HG03460 (cell line): ENCODE results near the gene LGALS13.

Experiments
- ATAC-seq: cut with Tn5 transposase; IDR thresholded peaks from one replicate; pipeline ENCODE4 v1.9.1; 2021; ENCODE audit not compliant: unreplicated experiment

The LGALS13 gene, protein sequence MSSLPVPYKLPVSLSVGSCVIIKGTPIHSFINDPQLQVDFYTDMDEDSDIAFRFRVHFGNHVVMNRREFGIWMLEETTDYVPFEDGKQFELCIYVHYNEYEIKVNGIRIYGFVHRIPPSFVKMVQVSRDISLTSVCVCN

GRCh38 chr19:39602224-39602623 lies at the start of gene LGALS13:
Gene LGALS13, plus strand, starts transcription at chr19:39602524. Its CDS starts 45 bp downstream, at chr19:39602569.
- no peak for ATAC-seq

GRCh38 chr19:39553082-39553652 lies 49.2 kb upstream of the LGALS13 start:
- ATAC-seq: no peak

DNA sequence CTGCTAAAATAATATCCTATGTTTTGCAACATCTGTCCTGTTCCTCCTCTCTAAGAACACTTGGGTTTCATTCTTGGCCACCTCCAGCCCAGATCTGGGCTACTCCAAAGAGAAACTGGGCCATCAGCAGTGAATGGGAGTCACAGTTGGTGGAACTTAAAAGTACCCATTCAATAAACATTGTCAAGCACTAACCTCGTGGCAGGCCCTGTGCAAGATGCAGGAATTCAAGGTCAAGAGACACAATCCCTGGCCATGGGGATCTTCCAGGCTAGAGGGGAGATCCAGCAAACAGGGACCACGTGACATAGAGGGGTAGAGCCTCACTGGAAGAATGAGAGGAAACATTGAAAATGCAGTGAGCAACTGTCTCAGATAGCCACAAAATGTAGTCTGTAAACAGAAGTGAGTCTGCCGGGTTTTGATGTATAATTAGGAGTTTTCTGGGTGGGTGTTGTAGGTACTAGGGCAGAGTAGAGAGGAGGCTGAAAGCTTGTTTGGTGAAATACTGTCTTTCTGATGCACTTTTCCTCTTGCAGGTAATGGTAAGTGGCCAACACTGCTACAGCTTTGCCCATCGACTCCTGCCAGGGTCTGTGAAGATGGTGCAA lies 47.5 kb upstream of the LGALS13 start:
- no peak for ATAC-seq

DNA sequence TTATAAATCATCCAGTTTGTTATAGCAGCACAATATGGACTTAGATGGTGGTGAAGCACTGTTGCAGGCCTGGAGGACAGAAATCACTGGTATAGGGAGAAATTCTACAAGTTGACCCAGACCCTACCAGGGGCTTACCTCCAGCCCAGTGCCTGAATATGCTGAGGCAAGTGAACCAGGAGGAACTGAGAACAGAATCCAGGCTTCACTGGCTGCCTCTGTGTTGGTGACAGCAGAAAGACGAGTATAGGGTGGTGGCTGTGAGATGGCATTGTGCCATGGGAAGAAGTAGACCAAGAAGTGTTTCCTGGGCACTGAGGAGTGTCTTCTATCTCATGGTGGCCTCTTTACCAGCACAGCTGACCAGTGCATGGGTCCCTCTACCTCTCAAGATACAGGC lies 46.4 kb upstream of the LGALS13 start:
- ATAC-seq: no peak

- no peak for ATAC-seq
These were observed 44.3 kb upstream of the LGALS13 start for GRCh38 chr19:39557811-39558623.

GRCh38 chr19:39558624-39559117 lies 43.7 kb upstream of the LGALS13 start:
- no peak for ATAC-seq

GRCh38 chr19:39563408-39563807 lies 38.9 kb upstream of the LGALS13 start:
- no peak for ATAC-seq

- no peak for ATAC-seq
These were observed 36.3 kb upstream of the LGALS13 start for GRCh38 chr19:39566064-39566463.

GRCh38 chr19:39568604-39569003 lies 33.7 kb upstream of the LGALS13 start:
- ATAC-seq: no peak

GRCh38 chr19:39582442-39582841 lies 19.9 kb upstream of the LGALS13 start:
- no peak for ATAC-seq

DNA sequence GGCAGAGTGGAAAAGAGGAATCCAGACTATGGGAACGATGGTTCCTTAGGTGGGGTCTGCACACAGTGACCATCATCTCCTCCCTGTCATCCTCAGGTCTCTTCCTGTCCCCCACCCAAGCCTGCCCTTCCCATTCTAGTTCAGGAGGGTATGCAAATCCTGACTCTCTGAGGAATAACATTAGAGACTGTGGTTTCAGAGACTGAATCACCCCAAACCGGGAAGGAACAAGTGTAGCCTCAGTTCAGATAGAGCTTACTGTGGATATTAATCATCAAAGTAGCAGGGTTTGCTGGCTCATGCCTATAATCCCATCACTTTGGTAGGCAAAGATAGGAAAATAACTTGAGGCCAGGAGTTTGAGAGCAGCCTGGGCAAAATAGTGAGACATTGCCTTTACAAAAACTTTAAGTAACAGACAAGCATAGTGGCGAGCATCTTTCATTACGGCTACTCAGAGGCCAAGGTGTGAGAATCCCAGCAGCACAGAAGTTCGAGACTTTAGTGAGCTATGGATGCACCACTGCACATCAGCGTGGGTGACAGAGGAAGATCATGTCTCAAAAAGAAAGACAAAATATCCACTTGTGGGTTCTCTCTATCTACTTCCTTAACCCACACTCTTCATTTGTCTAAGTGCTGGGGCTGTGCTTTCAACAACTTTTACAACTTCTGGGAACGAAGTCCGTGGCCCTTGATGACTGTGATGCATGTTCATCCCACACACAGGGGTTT lies 19.3 kb upstream of the LGALS13 start:
- ATAC-seq: no peak

GRCh38 chr19:39587496-39587895 lies 14.8 kb upstream of the LGALS13 start:
- no peak for ATAC-seq

DNA sequence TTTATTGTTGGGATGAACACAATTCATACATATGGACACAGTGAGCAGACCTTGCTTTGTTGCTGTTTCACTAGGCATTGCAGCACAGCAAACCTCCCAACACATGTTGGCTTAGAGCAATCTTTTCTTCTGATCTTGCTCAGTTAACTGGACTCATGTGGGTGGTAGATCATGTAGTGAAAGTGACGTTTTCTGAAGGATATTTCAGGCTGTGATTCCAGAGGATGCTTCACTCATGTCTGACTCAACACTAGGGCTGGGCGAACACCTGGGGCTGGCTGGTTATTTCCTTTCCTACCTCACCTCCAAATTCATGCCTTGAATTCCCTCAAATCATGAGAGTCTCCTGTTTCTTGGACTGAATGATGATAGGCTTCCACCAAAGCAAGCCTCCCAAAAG lies 14.3 kb upstream of the LGALS13 start:
- ATAC-seq: no peak

- no peak for ATAC-seq
These were observed 12.1 kb upstream of the LGALS13 start for GRCh38 chr19:39590265-39590664.

GRCh38 chr19:39592381-39592780 lies 9.9 kb upstream of the LGALS13 start:
- no peak for ATAC-seq

DNA sequence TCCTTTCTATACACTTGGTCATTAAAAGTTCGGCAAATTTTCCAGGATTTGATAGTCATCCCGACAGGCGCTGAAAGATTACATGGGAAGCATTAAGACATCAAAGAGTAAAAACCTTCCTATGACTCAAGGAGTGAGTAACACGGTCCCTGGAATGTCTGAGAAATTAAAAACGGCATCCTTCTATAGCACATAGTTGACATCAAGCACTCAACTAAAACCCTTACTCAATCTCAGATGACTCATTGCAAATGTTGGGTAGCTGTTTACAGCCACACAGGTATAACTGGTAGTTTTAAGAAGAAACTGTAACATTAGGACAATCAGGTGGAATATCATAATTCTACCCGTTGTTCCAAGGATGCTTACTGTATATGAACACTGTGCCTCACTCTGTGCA lies 6.4 kb upstream of the LGALS13 start:
- ATAC-seq: no peak

GRCh38 chr19:39596911-39597310 lies 5.4 kb upstream of the LGALS13 start:
- ATAC-seq: no peak

DNA sequence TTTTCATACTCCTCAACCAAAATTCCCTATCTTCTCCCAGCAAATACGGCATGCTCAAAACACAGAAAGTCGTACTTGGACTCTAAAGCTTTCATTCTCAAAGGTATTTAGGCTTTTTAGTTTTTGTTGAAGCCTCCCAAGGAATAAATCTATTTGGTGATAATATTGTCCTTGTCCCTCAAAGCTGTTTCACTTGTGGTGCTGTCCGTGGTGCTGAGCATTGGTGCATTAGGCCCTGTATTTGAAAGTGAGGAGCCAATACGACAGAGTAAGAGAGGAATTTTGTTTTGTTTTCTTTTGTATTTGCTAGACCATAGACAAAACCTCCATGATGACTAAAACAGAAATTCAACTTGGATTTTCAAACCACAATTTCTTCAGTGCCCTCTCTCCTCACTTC lies 3.2 kb upstream of the LGALS13 start:
- no peak for ATAC-seq

- ATAC-seq: no peak
These were observed 1.5 kb downstream of the LGALS13 start for GRCh38 chr19:39603825-39604224.

DNA sequence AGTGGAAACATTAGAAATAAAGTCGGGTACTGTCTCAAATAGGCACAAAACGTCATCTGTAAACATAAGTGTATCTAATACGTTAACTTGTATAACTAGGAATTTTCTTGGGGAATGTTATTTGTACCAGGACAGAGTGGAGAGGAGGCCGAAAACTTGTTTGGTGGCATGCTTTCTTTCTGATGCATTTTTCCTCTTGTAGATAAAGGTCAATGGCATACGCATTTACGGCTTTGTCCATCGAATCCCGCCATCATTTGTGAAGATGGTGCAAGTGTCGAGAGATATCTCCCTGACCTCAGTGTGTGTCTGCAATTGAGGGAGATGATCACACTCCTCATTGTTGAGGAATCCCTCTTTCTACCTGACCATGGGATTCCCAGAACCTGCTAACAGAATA lies 4.7 kb downstream of the LGALS13 start:
- ATAC-seq: no peak

DNA sequence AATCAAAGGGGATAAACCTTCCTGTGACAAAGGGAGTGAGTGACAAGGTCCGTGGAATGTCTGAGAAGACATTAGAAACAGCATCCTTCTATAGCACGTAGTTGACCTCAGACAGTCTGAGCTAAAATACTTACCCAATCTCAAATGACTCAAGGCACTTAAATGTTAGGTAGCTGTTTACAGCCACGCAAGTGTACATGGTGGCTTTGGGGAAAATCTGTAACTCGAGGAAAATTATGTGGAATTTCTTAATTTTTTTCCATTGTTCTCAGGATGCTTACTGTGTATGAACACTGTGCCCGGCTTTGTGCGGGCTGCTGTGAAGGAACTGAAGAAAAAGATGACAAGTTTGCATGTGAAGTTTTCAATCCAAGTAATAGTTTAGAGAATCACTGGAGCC lies 5.2 kb downstream of the LGALS13 start:
- ATAC-seq: no peak
